Stimulated activated naive CD4-positive, alpha-beta T cell (primary cell): Measurements from ENCODE around the gene MSRB2.
A peak's percentile ranks its signal among the peaks of the same experiment; 100 is the strongest.
"Not testable (repeated sequence)": the region's sequence is repeated elsewhere in the genome, so short reads cannot be mapped to it uniquely, and the experiment has no call there.

Experiments
- DNase-seq, 6 experiments: peaks; one replicate each; lab custom pipeline; 2025; lab: John Stamatoyannopoulos, UW

MSRB2 gene

DNA sequence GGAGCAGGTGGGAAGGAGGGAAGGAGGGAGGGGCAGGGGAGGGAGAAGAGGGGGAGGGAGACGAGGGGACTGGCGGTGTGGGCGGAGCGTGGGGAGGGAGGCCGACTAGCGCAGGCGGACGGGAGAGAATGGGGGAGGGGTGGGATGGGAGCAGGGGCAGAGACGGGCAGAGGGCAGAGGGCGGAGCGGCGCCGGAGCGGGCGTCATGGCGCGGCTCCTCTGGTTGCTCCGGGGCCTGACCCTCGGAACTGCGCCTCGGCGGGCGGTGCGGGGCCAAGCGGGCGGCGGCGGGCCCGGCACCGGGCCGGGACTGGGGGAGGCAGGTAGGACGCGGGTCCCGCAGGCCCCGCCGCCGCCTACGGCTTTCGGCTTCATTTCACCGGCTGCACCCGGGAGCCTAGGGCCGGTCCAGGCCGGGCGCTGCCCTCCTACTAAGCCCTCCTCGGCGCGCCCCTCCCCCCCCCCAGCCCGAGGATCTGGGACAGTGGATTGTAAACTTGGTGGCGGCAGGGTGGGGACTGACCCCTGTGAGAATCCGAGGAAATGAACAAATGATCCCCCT is at the start of gene MSRB2:
TSS of gene MSRB2 (plus strand) at position 176 of the 562 bp plus-strand sequence. CDS start at position 206, 30 bp downstream.
- peak; percentile 33 to 71 (median 56) for DNase-seq

GRCh38 chr10:23046027-23046426 is 49.4 kb upstream of the MSRB2 start:
- no peak for DNase-seq

- DNase-seq, result no peak
Measured at GRCh38 chr10:23047201-23048050, 48.0 kb upstream of the MSRB2 start.

DNA sequence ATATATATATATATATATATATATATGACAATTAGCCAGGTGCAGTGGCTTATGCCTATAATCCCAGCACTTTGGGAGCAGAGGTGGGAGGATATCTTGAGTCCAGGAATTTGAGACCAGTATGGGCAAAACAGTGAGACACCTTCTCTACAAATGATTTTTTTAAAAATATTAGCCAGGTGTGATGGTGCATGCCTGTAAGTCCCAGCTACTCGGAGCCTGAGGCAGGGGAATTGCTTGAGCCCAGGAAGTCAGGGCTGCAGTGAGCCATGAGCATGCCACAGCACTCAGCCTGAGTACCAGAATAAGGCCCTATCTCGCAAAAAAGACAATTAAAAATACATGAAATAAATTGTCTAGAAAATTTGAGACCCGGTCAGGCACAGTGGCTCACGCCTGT is 47.2 kb upstream of the MSRB2 start:
- no peak for DNase-seq

- no peak for DNase-seq
Measured at GRCh38 chr10:23051278-23051677, 44.1 kb upstream of the MSRB2 start.

- no peak for DNase-seq
Measured at GRCh38 chr10:23051855-23052331, 43.5 kb upstream of the MSRB2 start.

DNA sequence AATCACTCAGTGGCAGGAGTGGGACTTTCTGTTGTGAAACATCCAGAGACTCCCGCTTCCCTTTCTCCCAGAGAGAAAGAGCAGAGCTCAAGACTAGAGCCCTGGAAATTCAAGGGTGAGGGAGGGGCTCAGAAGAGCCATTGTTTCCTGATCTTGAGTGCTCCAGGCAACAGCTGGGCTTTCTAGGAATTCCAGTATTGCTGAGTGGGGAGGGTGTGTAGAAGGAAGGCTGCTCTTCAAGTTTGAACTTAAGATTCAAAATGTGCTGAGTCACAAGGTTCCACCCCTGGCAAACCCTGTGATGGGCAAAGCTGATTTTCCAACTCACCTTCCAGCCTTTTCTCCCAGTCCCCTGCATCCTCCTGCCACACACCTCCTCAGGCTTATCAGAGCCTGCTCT is 42.3 kb upstream of the MSRB2 start:
- DNase-seq, result no peak

GRCh38 chr10:23055424-23056185 is 39.8 kb upstream of the MSRB2 start:
- DNase-seq, result no peak

GRCh38 chr10:23056186-23056579 is 39.2 kb upstream of the MSRB2 start:
- DNase-seq, result no peak

- DNase-seq, result no peak
Measured at GRCh38 chr10:23058366-23058765, 37.0 kb upstream of the MSRB2 start.

DNA sequence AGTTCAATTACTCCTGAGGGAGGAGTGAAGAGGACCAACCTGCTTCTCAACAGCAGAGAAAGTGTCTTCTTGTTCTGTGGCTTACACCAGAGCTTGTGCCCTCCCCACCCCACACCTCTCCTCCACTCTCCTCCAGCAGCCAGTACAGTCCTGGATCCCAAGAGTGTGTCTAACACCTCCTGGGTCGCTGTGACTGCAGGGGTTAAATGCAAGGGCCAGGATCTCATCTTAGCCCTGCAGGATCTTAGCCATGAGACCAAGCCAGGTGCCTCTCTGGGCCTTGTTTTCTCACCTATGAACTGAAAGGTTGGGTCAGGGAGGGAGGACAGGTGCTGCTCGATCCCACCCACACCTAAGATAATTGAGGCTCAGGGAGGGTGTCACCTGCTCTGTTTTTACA is 34.5 kb upstream of the MSRB2 start:
- no peak for DNase-seq

DNA sequence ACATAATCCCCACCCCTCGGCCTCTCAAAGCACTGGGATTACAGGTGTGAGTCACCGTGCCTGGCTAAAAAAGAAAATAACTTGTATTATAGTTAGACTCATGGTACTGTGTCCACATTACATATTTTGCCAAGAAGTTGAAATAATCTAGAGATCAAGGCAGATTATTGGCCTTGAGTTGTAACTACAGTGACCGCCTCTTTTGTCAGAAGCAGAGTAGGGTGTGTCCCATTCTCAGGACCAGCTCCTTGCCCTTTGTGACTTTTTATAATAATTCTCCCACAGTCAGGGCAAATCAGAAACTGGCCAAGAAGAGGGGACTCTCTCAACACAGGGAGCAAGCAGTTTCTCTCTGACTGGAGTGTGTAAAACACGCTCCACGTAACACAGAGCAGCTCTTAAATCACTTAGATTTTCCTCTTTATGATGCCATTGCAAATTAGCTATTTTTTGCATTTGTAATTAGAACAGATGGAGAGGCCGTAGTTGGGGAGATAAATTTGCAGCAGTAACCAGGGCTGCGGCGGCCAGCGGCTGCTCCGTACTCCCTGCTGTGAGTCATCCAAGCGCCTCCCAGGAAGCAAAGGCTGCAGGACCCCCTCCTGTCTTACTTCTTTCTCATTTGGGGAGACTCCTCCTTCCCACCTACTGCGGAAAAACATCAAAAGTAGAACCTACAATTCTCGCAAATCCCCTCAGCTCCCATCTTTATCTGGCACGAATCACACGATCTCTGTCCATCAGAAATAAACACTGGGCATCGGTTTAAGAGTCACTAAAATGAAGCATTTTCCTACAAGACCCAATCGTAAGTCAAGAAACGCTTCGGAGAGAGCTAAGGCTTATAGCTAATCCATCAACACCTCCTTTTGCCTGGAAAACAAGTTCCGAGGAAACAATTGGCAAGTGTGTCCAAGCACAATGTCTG is 32.1 kb upstream of the MSRB2 start:
- no peak for DNase-seq

- DNase-seq, result no peak
Measured at GRCh38 chr10:23063973-23064812, 31.2 kb upstream of the MSRB2 start.

GRCh38 chr10:23064813-23065114 is 30.6 kb upstream of the MSRB2 start:
- DNase-seq, result not testable (repeated sequence)

GRCh38 chr10:23065181-23065948 is 30.0 kb upstream of the MSRB2 start:
- no peak for DNase-seq

DNA sequence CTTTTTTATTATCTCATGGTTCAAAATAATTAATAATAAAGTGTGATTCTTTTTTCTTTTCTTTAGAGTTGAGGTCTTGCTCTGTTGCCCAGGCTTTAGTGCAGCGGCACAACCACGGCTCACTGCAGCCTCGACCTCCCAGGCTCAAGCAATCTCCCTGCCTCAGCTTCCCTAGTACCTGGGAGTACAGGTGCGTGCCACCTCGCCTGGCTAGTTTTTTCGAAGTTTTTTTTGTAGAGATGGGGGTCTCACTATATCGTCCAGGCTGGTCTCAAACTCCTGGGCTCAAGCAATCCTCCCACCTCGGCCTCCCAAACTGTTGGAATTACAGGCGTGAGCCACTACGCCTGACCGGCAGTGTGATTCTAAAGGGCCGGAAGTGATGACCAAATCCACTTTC is 28.0 kb upstream of the MSRB2 start:
- DNase-seq, result no peak

DNA sequence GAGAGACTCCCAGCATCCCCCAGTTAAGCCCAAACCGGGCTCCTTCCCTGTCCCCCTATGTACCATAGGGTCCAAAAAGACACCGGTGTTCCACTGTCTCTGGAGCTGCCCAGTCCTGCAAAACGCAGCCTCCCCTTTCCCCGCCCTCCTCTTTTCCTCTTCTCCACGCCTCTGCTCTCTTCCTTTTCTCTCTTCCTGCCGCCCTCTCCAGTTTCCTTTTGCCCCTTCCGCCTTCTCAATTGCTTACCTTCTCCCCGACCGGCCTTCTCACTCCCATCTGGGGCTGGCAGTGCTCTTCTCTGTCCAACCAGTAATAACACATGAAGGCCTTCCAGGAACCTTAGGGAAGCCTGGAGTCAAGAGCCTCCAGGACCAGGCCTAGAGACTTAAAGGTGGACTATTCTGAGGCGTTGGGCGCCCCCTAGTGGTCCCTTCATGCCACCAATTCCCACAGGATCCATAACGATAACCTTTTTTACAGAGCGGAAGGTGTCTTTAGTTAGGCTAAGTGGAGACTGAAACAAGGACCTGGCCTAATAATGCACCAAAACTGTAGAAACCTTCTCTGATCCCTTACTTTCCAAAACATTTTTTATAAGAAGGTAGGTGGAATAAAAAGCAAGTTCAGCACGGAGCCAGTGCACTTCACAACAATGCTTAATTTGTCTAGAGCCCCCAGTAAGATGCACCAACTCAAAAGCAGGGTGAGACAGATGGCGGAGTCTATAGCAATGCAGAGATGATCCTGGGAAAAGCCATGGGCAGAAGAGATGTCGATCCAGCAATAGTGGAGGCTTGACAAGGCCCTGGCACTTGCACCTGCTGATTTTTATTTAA is 27.2 kb upstream of the MSRB2 start:
- peak; percentile 34 to 73 (median 45) for DNase-seq

GRCh38 chr10:23069019-23069815 is 26.2 kb upstream of the MSRB2 start:
- DNase-seq, result no peak
